ENCODE measurements around the gene CRYBA2. TPM values are rescaled to one million over a fixed set of nuclear protein-coding genes. Genes with fewer than 3 reads are reported as not detected.

Gene CRYBA2
- total RNA-seq, 1 donor from 2014 or later = not detected

DNA sequence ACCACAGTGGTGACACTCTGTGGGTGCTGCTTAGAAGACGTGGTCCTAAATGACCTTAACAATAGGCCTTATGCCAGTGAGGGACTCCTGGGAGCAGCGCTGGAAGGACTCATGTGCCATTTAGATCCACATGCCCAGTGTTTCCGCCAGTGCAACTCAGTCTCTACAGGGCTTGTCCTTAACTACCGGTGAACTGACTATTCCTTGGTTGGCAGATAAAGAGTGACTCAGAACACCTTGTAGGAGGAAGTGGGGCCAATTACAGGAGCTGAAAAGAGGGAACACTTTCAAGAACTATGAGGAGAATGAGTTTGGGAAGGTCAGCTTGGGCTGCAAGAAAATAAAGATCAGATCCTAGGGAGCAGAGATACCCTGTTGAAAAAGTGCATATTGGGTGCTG, 35.6 kb downstream of the CRYBA2 start:
- Histone ChIP-seq H2AFZ (replicated peaks) (no peak overlapping the region), H3K27me3 (peaks cover 93% of the 10 kb centered on the region), H3K4me2 (no peak overlapping the region), H3K36me3 (no peaks in the 10 kb centered on the region), H4K20me1 (ENCODE audit: low read depth) (peaks cover 25% of the 10 kb centered on the region), H3K9ac (no peak overlapping the region), H3K9me3 (ENCODE audit: low read depth) (no peaks in the 10 kb centered on the region), H3K4me3 (no peak overlapping the region), H3K79me2 (ENCODE audit: low read depth) (no peaks in the 10 kb centered on the region), H3K27ac (no peak overlapping the region), H3K4me1 (peaks cover 13% of the 10 kb centered on the region), H3F3A (ENCODE audit: low read depth) (peaks cover 2% of the 10 kb centered on the region)
- Mint-ChIP-seq H3K9me3 (no peaks in the 10 kb centered on the region), H3K27ac (no peak overlapping the region), H3K36me3 (peaks cover 2% of the 10 kb centered on the region), H3K27me3 (ENCODE audit: insufficient read depth, low read depth) (peaks cover 43% of the 10 kb centered on the region), H3K4me1 (peaks cover 22% of the 10 kb centered on the region), H3K4me3 (peak overlapping the region; percentile 88)
- TF ChIP-seq, protein P1, sequence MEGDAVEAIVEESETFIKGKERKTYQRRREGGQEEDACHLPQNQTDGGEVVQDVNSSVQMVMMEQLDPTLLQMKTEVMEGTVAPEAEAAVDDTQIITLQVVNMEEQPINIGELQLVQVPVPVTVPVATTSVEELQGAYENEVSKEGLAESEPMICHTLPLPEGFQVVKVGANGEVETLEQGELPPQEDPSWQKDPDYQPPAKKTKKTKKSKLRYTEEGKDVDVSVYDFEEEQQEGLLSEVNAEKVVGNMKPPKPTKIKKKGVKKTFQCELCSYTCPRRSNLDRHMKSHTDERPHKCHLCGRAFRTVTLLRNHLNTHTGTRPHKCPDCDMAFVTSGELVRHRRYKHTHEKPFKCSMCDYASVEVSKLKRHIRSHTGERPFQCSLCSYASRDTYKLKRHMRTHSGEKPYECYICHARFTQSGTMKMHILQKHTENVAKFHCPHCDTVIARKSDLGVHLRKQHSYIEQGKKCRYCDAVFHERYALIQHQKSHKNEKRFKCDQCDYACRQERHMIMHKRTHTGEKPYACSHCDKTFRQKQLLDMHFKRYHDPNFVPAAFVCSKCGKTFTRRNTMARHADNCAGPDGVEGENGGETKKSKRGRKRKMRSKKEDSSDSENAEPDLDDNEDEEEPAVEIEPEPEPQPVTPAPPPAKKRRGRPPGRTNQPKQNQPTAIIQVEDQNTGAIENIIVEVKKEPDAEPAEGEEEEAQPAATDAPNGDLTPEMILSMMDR (IDR thresholded peaks at IDR 0.05) = no peak
- TF ChIP-seq EZH2 (IDR thresholded peaks at IDR 0.05) (no peak), EZH2phosphoT487 (IDR thresholded peaks at IDR 0.05) (no peak)
- no peak for DNase-seq (ENCODE audit: low spot score)

DNA sequence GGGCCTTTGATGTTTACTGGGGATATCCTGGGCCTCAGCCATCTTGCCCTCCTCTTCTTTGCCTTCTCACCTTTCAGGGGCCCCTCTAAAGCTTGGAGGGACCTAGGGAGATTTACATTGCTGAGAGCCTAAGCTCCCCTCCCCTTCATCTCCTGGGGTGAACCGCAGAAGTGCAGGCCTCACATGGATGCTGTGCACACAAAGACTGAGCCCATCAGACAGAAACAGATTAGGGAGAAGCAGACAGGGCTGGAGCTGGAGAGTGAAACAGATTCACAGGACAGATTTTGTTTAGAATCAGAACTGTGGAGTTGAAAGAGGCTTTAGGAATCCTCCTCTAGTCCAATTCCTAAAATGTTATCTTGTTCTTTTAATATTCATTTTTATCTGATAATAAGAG, 37.2 kb downstream of the CRYBA2 start:
- Histone ChIP-seq H3K9ac (no peak overlapping the region), H3K27me3 (peaks cover 77% of the 10 kb centered on the region), H3K36me3 (no peaks in the 10 kb centered on the region), H3K79me2 (ENCODE audit: low read depth) (no peaks in the 10 kb centered on the region), H3K4me2 (no peak overlapping the region), H2AFZ (replicated peaks) (no peak overlapping the region), H4K20me1 (ENCODE audit: low read depth) (peaks cover 9% of the 10 kb centered on the region), H3K4me3 (no peak overlapping the region), H3K9me3 (ENCODE audit: low read depth) (no peaks in the 10 kb centered on the region), H3K4me1 (peaks cover 6% of the 10 kb centered on the region), H3K27ac (no peak overlapping the region), H3F3A (ENCODE audit: low read depth) (no peaks in the 10 kb centered on the region)
- Mint-ChIP-seq H3K27me3 (ENCODE audit: insufficient read depth, low read depth) (peaks cover 29% of the 10 kb centered on the region), H3K36me3 (peaks cover under 1% of the 10 kb centered on the region), H3K4me1 (peaks cover 13% of the 10 kb centered on the region), H3K4me3 (no peak overlapping the region), H3K27ac (no peak overlapping the region), H3K9me3 (no peaks in the 10 kb centered on the region)
- DNase-seq (ENCODE audit: low spot score) = no peak
- TF ChIP-seq EZH2phosphoT487 (IDR thresholded peaks at IDR 0.05) (no peak), EZH2 (IDR thresholded peaks at IDR 0.05) (no peak)
- TF ChIP-seq, protein P1 (IDR thresholded peaks at IDR 0.05) = no peak

GRCh38 chr2:218954541-218955300, 38.5 kb downstream of the CRYBA2 start:
- Mint-ChIP-seq H3K4me3 (no peak overlapping the region), H3K27ac (no peak overlapping the region), H3K4me1 (peaks cover 12% of the 10 kb centered on the region), H3K27me3 (ENCODE audit: insufficient read depth, low read depth) (peaks cover 23% of the 10 kb centered on the region), H3K36me3 (no peaks in the 10 kb centered on the region), H3K9me3 (no peaks in the 10 kb centered on the region)
- H3K36me3 ChIP-seq = no peaks in the 10 kb centered on the region
- no peak overlapping the region for H3K27ac ChIP-seq
- no peak overlapping the region for H3K9ac ChIP-seq
- H2AFZ ChIP-seq (replicated peaks) = no peak overlapping the region
- H4K20me1 ChIP-seq (ENCODE audit: low read depth) = no peaks in the 10 kb centered on the region
- no peak for DNase-seq (ENCODE audit: low spot score)
- no peak overlapping the region for H3K4me2 ChIP-seq
- H3K27me3 ChIP-seq = peaks cover 69% of the 10 kb centered on the region
- TF ChIP-seq, protein P1 (IDR thresholded peaks at IDR 0.05) = no peak
- no peak for TF ChIP-seq EZH2phosphoT487 (IDR thresholded peaks at IDR 0.05)
- no peak overlapping the region for H3K4me3 ChIP-seq
- H3K9me3 ChIP-seq (ENCODE audit: low read depth) = no peaks in the 10 kb centered on the region
- H3F3A ChIP-seq (ENCODE audit: low read depth) = no peaks in the 10 kb centered on the region
- no peaks in the 10 kb centered on the region for H3K4me1 ChIP-seq
- H3K79me2 ChIP-seq (ENCODE audit: low read depth) = no peaks in the 10 kb centered on the region

Data from neural progenitor cell (in vitro differentiated cells).